Measurements from ENCODE around the gene CT83. TPM values are rescaled to one million over a fixed set of nuclear protein-coding genes. Genes with fewer than 3 reads are reported as not detected.

The CT83 gene, protein sequence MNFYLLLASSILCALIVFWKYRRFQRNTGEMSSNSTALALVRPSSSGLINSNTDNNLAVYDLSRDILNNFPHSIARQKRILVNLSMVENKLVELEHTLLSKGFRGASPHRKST
- not detected for polyA plus RNA-seq (2013, experiment 1 of 2)
- not detected for polyA plus RNA-seq (2013, experiment 2 of 2)

- H3K23ac ChIP-seq (ENCODE audit: low read depth, low read length, poor library complexity) = no peak within 1 kb of the TSS
- no peak within 1 kb of the TSS for H3K18ac ChIP-seq (ENCODE audit: low read length)
- no peak within 1 kb of the TSS for H2BK120ac ChIP-seq (ENCODE audit: low read depth, low read length)
- H3K4me1 ChIP-seq (ENCODE audit: control insufficient read depth in 2 of 2, insufficient read depth in 1 of 2, low read depth in 1 of 2, low read length in 2 of 2) = no peaks in the 10 kb centered on the region
- no peak within 1 kb of the TSS for H3K4me2 ChIP-seq (ENCODE audit: insufficient read depth, low read length, poor library complexity, severe bottlenecking)
- no peak within 1 kb of the TSS for H4K91ac ChIP-seq (ENCODE audit: low read depth, low read length, poor library complexity)
- no peak within 1 kb of the TSS for H3K27ac ChIP-seq (replicated peaks; ENCODE audit: low read length)
- no peaks in the 10 kb centered on the region for H3K79me1 ChIP-seq (ENCODE audit: low read depth, low read length)
- no peak within 1 kb of the TSS for H3K9ac ChIP-seq (ENCODE audit: low read depth, low read length, poor library complexity)
- no CpG with 5 or more reads among the region's 18 CpGs for WGBS, 2 donors (ENCODE audit: extremely low coverage in 2 of 2, insufficient read length in 2 of 2, insufficient replicate concordance in 1 of 2)
- H3K4ac ChIP-seq (ENCODE audit: low read length) = no peak within 1 kb of the TSS
- H2BK5ac ChIP-seq (ENCODE audit: low read length) = no peak within 1 kb of the TSS
- no peaks in the 10 kb centered on the region for H3K9me3 ChIP-seq (replicated peaks in 1 of 2; ENCODE audit: control insufficient read depth in 2 of 2, insufficient read depth in 1 of 2, low read depth in 1 of 2, low read length in 2 of 2)
- H4K8ac ChIP-seq (ENCODE audit: low read depth, low read length) = no peak within 1 kb of the TSS
- H3K27me3 ChIP-seq (ENCODE audit: control insufficient read depth in 3 of 3, insufficient read depth in 3 of 3, low read depth in 1 of 3, low read length in 3 of 3) = peaks cover 0 to 7% (median 0%) of the 10 kb centered on the region in 3 experiments
- no peak within 1 kb of the TSS for H2AK5ac ChIP-seq (ENCODE audit: low read depth, low read length)
- no peak within 1 kb of the TSS for H3K14ac ChIP-seq (ENCODE audit: low read length)
- H3K36me3 ChIP-seq (replicated peaks in 1 of 2; ENCODE audit: control insufficient read depth in 2 of 2, insufficient read depth in 2 of 2, low read length in 2 of 2) = no peaks in the 10 kb centered on the region
- H2BK12ac ChIP-seq (ENCODE audit: low read length) = no peak within 1 kb of the TSS
- no peak within 1 kb of the TSS for H2BK15ac ChIP-seq (ENCODE audit: low read length)
- no peak for DNase-seq (ENCODE audit: low spot score)
- H3K4me3 ChIP-seq (ENCODE audit: low read length in 2 of 2) = no peak within 1 kb of the TSS
- no peak within 1 kb of the TSS for H2AFZ ChIP-seq (ENCODE audit: low read length)
Observed at GRCh38 chrX:116462822-116463221, at the start of gene CT83. Gene CT83, minus strand, starts transcription at chrX:116462976. Its CDS starts 120 bp downstream, at chrX:116462856.

DNA sequence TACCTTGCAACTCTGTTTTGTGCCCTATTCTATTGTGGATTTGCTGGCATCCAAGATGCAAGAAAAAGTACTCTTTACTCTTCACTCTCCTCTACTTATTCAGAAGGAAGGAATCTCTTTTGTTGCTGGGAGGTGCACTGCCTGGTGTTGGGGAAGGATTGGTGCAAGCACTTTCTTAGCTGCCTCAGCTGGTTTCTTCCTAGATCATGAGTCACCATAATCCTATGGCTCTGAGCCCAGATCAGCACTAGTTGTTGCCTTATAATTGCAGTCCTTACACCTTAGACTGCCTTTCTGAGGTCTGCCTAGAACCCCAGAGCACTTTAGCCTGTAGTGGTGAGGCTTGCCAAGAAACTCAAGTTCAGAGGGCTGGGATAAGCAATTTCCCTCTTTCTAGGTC, 37.0 kb upstream of the CT83 start:
- DNase-seq (ENCODE audit: low spot score) = no peak
- Histone ChIP-seq H2AK5ac (ENCODE audit: low read depth, low read length) (no peak overlapping the region), H2BK15ac (ENCODE audit: low read length) (no peak overlapping the region), H3K27me3 (ENCODE audit: control insufficient read depth in 3 of 3, insufficient read depth in 3 of 3, low read depth in 1 of 3, low read length in 3 of 3) (no peaks in the 10 kb centered on the region), H2BK12ac (ENCODE audit: low read length) (no peak overlapping the region), H3K27ac (replicated peaks; ENCODE audit: low read length) (no peak overlapping the region), H3K36me3 (replicated peaks in 1 of 2; ENCODE audit: control insufficient read depth in 2 of 2, insufficient read depth in 2 of 2, low read length in 2 of 2) (no peaks in the 10 kb centered on the region), H3K79me1 (ENCODE audit: low read depth, low read length) (no peaks in the 10 kb centered on the region), H2BK120ac (ENCODE audit: low read depth, low read length) (no peak overlapping the region), H2BK5ac (ENCODE audit: low read length) (no peak overlapping the region), H3K4me1 (ENCODE audit: control insufficient read depth in 2 of 2, insufficient read depth in 1 of 2, low read depth in 1 of 2, low read length in 2 of 2) (no peaks in the 10 kb centered on the region), H3K4ac (ENCODE audit: low read length) (no peak overlapping the region), H4K8ac (ENCODE audit: low read depth, low read length) (no peak overlapping the region), H3K4me2 (ENCODE audit: insufficient read depth, low read length, poor library complexity, severe bottlenecking) (no peak overlapping the region), H4K91ac (ENCODE audit: low read depth, low read length, poor library complexity) (no peak overlapping the region), H3K14ac (ENCODE audit: low read length) (no peak overlapping the region), H3K9ac (ENCODE audit: low read depth, low read length, poor library complexity) (no peak overlapping the region), H3K4me3 (ENCODE audit: low read length in 2 of 2) (no peak overlapping the region), H3K23ac (ENCODE audit: low read depth, low read length, poor library complexity) (no peak overlapping the region), H3K18ac (ENCODE audit: low read length) (no peak overlapping the region), H2AFZ (ENCODE audit: low read length) (no peak overlapping the region), H3K9me3 (replicated peaks in 1 of 2; ENCODE audit: control insufficient read depth in 2 of 2, insufficient read depth in 1 of 2, low read depth in 1 of 2, low read length in 2 of 2) (no peaks in the 10 kb centered on the region)

- Histone ChIP-seq H4K91ac (ENCODE audit: low read depth, low read length, poor library complexity) (no peak overlapping the region), H2BK15ac (ENCODE audit: low read length) (no peak overlapping the region), H2BK120ac (ENCODE audit: low read depth, low read length) (no peak overlapping the region), H2BK5ac (ENCODE audit: low read length) (no peak overlapping the region), H2AK5ac (ENCODE audit: low read depth, low read length) (no peak overlapping the region), H2AFZ (ENCODE audit: low read length) (no peak overlapping the region), H3K4me3 (ENCODE audit: low read length in 2 of 2) (no peak overlapping the region), H3K4ac (ENCODE audit: low read length) (no peak overlapping the region), H3K18ac (ENCODE audit: low read length) (no peak overlapping the region), H3K23ac (ENCODE audit: low read depth, low read length, poor library complexity) (no peak overlapping the region), H3K36me3 (replicated peaks in 1 of 2; ENCODE audit: control insufficient read depth in 2 of 2, insufficient read depth in 2 of 2, low read length in 2 of 2) (no peaks in the 10 kb centered on the region), H3K9me3 (replicated peaks in 1 of 2; ENCODE audit: control insufficient read depth in 2 of 2, insufficient read depth in 1 of 2, low read depth in 1 of 2, low read length in 2 of 2) (no peaks in the 10 kb centered on the region), H3K79me1 (ENCODE audit: low read depth, low read length) (no peaks in the 10 kb centered on the region), H3K4me1 (ENCODE audit: control insufficient read depth in 2 of 2, insufficient read depth in 1 of 2, low read depth in 1 of 2, low read length in 2 of 2) (no peaks in the 10 kb centered on the region), H3K27me3 (ENCODE audit: control insufficient read depth in 3 of 3, insufficient read depth in 3 of 3, low read depth in 1 of 3, low read length in 3 of 3) (no peaks in the 10 kb centered on the region), H3K27ac (replicated peaks; ENCODE audit: low read length) (no peak overlapping the region), H4K8ac (ENCODE audit: low read depth, low read length) (no peak overlapping the region), H3K4me2 (ENCODE audit: insufficient read depth, low read length, poor library complexity, severe bottlenecking) (no peak overlapping the region), H2BK12ac (ENCODE audit: low read length) (no peak overlapping the region), H3K14ac (ENCODE audit: low read length) (no peak overlapping the region), H3K9ac (ENCODE audit: low read depth, low read length, poor library complexity) (no peak overlapping the region)
- no peak for DNase-seq (ENCODE audit: low spot score)
- no CpG with 5 or more reads among the region's 2 CpGs for WGBS, 2 donors (ENCODE audit: extremely low coverage in 2 of 2, insufficient read length in 2 of 2, insufficient replicate concordance in 1 of 2)
Observed at GRCh38 chrX:116493271-116493670, 30.5 kb upstream of the CT83 start.

DNA sequence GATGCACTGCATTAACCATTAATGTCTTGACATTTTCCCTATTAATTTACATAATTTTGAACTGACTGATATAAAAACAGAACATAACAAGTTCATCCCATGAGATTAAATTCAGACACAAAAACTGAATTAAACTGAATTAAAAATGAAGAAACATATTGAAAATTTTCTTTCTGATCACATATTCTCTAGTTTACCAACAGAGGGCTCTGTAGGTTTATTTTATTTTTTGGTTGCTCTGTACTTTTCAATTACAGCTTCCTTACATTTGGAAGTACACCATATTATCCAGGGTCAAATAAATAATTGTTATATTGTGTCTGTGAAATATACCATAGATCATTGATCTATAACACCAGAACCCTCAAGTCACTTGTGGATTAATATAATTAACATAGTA, 27.3 kb upstream of the CT83 start:
- no peak overlapping the region for H3K27ac ChIP-seq (replicated peaks; ENCODE audit: low read length)
- no peaks in the 10 kb centered on the region for H3K4me1 ChIP-seq (ENCODE audit: control insufficient read depth in 2 of 2, insufficient read depth in 1 of 2, low read depth in 1 of 2, low read length in 2 of 2)
- no peak overlapping the region for H4K91ac ChIP-seq (ENCODE audit: low read depth, low read length, poor library complexity)
- no peaks in the 10 kb centered on the region for H3K9me3 ChIP-seq (replicated peaks in 1 of 2; ENCODE audit: control insufficient read depth in 2 of 2, insufficient read depth in 1 of 2, low read depth in 1 of 2, low read length in 2 of 2)
- H3K4ac ChIP-seq (ENCODE audit: low read length) = no peak overlapping the region
- no peaks in the 10 kb centered on the region for H3K27me3 ChIP-seq (ENCODE audit: control insufficient read depth in 3 of 3, insufficient read depth in 3 of 3, low read depth in 1 of 3, low read length in 3 of 3)
- no peak overlapping the region for H2BK120ac ChIP-seq (ENCODE audit: low read depth, low read length)
- no peak overlapping the region for H3K4me2 ChIP-seq (ENCODE audit: insufficient read depth, low read length, poor library complexity, severe bottlenecking)
- no peak overlapping the region for H2BK12ac ChIP-seq (ENCODE audit: low read length)
- no peak overlapping the region for H2BK5ac ChIP-seq (ENCODE audit: low read length)
- no peak overlapping the region for H3K9ac ChIP-seq (ENCODE audit: low read depth, low read length, poor library complexity)
- H2AFZ ChIP-seq (ENCODE audit: low read length) = no peak overlapping the region
- no peak overlapping the region for H2BK15ac ChIP-seq (ENCODE audit: low read length)
- no peak overlapping the region for H3K14ac ChIP-seq (ENCODE audit: low read length)
- no peaks in the 10 kb centered on the region for H3K79me1 ChIP-seq (ENCODE audit: low read depth, low read length)
- H3K36me3 ChIP-seq (replicated peaks in 1 of 2; ENCODE audit: control insufficient read depth in 2 of 2, insufficient read depth in 2 of 2, low read length in 2 of 2) = no peaks in the 10 kb centered on the region
- H4K8ac ChIP-seq (ENCODE audit: low read depth, low read length) = no peak overlapping the region
- no peak overlapping the region for H3K23ac ChIP-seq (ENCODE audit: low read depth, low read length, poor library complexity)
- DNase-seq (ENCODE audit: low spot score) = no peak
- H3K18ac ChIP-seq (ENCODE audit: low read length) = no peak overlapping the region
- no peak overlapping the region for H3K4me3 ChIP-seq (ENCODE audit: low read length in 2 of 2)
- no peak overlapping the region for H2AK5ac ChIP-seq (ENCODE audit: low read depth, low read length)

All from neuronal stem cell (in vitro differentiated cells).